Muscle layer of duodenum (tissue), 2 donors: ENCODE measurements around the gene KIAA0319L.
"Not testable (repeated sequence)": the region's sequence is repeated elsewhere in the genome, so short reads cannot be mapped to it uniquely, and the experiment has no call there.

Experiments used
- H3K27ac ChIP-seq: one replicate; pipeline ENCODE4 v1.7.0; 2013; ENCODE audit warnings: mild to moderate bottlenecking, low read length
- H3K27me3 ChIP-seq: one replicate; pipeline ENCODE4 v1.7.0; 2013; ENCODE audit warnings: low read depth, mild to moderate bottlenecking, control low read depth, low read length
- H3K36me3 ChIP-seq, 2 donors: one replicate each; pipeline ENCODE4 v1.7.0; 2013; ENCODE audit warnings: low read length in 2 of 2, control low read depth in 1 of 2, mild to moderate bottlenecking in 1 of 2; ENCODE audit not compliant: insufficient read depth in 2 of 2, control insufficient read depth in 1 of 2
- H3K4me1 ChIP-seq, 2 donors: one replicate each; pipeline ENCODE4 v1.7.0; 2013; ENCODE audit warnings: low read length in 2 of 2, mild to moderate bottlenecking in 2 of 2, control low read depth in 1 of 2, moderate library complexity in 1 of 2; ENCODE audit not compliant: insufficient read depth in 2 of 2, control insufficient read depth in 1 of 2
- H3K4me3 ChIP-seq, 2 donors: one replicate each; pipeline ENCODE4 v1.7.0; 2013; ENCODE audit warnings: low read length in 2 of 2, low read depth in 1 of 2, mild to moderate bottlenecking in 1 of 2
- H3K9me3 ChIP-seq, 2 donors: one replicate each; pipeline ENCODE4 v1.7.0; 2013; ENCODE audit warnings: low read length in 2 of 2, control low read depth in 1 of 2, mild to moderate bottlenecking in 1 of 2; ENCODE audit not compliant: control insufficient read depth in 1 of 2
- donor health status: healthy.

The KIAA0319L gene

GRCh38 chr1:35577071-35577998 lies 20.1 kb upstream of the KIAA0319L start:
- H3K9me3 ChIP-seq = no peaks in the 10 kb centered on the region
- no peak overlapping the region for H3K27ac ChIP-seq
- peaks cover 0 to 28% of the 10 kb centered on the region in 2 donors for H3K4me1 ChIP-seq
- peak overlapping the region; percentile 67 to 73 for H3K4me3 ChIP-seq
- H3K27me3 ChIP-seq = peaks cover 26% of the 10 kb centered on the region
- no peaks in the 10 kb centered on the region for H3K36me3 ChIP-seq

DNA sequence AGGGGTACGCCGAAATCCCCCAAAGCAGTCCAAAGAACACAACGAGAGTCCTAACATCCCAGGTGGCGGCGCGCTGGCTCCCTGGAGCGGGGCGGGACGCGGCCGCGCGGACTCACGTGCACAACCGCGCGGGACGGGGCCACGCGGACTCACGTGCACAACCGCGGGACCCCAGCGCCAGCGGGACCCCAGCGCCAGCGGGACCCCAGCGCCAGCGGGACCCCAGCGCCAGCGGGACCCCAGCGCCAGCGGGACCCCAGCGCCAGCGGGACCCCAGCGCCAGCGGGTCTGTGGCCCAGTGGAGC lies 19.5 kb upstream of the KIAA0319L start:
- Histone ChIP-seq H3K4me1 (peaks cover 0 to 28% of the 10 kb centered on the region in 2 donors), H3K4me3 (peak overlapping the region in 1 of 2 donors; percentile 67), H3K27me3 (peaks cover 31% of the 10 kb centered on the region)
- H3K9me3 ChIP-seq, H3K36me3 ChIP-seq, H3K27ac ChIP-seq: not testable (repeated sequence)

- Histone ChIP-seq H3K4me3 (peak overlapping the region in 1 of 2 donors; percentile 67), H3K9me3 (no peaks in the 10 kb centered on the region), H3K36me3 (no peaks in the 10 kb centered on the region), H3K27ac (no peak overlapping the region), H3K4me1 (peaks cover 0 to 28% of the 10 kb centered on the region in 2 donors), H3K27me3 (peaks cover 32% of the 10 kb centered on the region)
These were observed 19.0 kb upstream of the KIAA0319L start for GRCh38 chr1:35576061-35576765.

DNA sequence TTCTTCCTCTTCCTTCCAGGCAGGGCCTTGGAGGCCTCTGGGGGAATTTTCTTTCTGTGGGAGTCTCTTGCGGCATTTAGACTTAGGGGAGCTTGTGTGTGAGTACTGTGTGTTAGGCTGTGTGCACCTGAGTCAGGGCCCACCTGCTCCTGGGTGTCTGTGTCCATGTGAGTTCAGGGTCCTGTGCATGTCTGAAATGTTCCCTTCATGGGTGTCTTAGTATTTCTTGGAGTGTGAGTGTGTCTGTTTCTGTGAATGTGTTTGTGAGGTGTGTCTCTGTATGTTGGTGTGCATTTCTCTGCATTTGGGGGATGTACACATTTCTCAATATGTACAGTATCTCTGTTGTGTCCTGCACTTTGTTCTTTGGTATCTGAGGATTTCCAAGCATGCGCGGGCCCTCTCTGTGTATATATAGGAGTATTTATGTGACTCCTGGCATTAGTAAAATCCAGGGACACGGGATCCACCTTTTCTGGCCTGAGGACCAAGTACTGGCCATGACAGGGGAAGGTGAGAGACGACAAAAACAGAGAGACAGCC lies 18.3 kb upstream of the KIAA0319L start:
- Histone ChIP-seq H3K4me3 (no peak overlapping the region), H3K27ac (no peak overlapping the region), H3K27me3 (peaks cover 36% of the 10 kb centered on the region), H3K36me3 (no peaks in the 10 kb centered on the region), H3K9me3 (no peaks in the 10 kb centered on the region), H3K4me1 (peaks cover 0 to 28% of the 10 kb centered on the region in 2 donors)

GRCh38 chr1:35574655-35575415 lies 17.6 kb upstream of the KIAA0319L start:
- Histone ChIP-seq H3K4me1 (peaks cover 0 to 28% of the 10 kb centered on the region in 2 donors), H3K27ac (no peak overlapping the region), H3K4me3 (no peak overlapping the region), H3K9me3 (no peaks in the 10 kb centered on the region), H3K27me3 (peaks cover 36% of the 10 kb centered on the region), H3K36me3 (no peaks in the 10 kb centered on the region)

DNA sequence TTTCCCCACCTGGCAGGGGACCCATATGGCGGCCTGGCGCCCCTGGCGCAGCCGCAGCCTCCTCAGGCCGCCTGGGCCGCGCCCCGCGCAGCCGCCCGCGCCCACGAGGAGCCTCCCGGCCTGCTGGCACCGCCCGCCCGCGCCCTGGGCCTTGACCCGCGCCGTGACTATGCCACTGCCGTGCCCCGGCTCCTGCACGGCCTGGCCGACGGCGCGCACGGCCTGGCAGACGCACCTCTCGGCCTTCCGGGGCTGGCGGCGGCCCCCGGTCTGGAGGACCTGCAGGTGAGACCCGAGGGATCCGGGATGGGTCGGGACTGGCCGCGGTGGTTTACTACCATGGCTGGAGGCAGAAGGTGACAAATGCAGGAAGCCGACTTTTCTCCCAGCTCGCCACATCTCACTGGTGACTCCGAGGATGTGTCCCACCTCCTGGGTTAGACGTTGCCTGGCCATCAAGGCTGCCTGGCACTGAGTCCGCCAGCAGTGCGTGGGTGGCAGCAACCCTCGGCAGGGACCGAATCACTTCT lies 17.0 kb upstream of the KIAA0319L start:
- Histone ChIP-seq H3K27ac (no peak overlapping the region), H3K9me3 (no peaks in the 10 kb centered on the region), H3K36me3 (no peaks in the 10 kb centered on the region), H3K4me1 (peaks cover 0 to 28% of the 10 kb centered on the region in 2 donors), H3K27me3 (peaks cover 36% of the 10 kb centered on the region), H3K4me3 (no peak overlapping the region)

DNA sequence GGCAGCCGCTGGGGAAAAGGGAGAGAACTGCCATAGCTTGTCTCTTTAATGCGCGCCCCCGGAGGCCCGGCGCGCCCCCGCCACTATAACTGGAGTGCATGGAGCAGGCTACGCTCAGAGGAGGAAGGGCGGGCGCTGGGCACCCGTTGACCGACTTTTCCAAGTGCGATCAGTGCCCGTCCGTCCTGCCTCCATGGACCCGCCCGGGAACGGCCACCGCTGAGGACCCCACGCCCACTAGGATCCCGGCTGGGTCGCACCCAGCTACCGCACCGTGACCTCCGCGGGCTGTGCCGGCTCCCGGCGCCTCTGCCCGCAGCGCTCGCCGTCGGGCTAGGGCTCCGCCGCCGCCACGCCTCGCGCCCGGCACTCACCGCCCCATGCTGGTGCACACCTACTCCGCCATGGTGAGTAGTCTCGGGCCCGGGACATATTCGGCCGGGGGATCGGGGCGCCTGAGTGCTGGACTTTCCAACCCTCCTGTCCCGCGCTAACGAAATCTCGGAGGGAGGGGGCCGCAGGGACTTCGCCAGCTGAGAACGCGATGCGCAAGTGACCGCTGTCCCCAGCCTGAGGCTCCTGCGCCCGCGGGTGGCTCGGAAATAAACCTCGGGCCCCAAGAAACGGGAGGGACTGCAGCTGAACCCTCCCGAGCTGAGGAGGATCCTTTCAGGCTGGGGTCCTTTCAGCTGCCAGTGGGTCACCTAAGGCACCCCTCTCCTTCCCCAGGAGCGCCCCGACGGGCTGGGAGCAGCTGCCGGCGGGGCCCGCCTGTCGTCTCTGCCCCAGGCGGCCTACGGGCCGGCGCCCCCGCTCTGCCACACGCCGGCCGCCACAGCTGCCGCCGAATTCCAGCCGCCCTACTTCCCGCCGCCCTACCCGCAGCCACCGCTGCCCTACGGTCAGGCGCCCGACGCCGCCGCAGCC lies 16.3 kb upstream of the KIAA0319L start, which contains the start of gene TFAP2E:
TSS of gene TFAP2E (plus strand) at position 117 of the 927 bp plus-strand sequence. CDS start at position 381, 264 bp downstream.
- Histone ChIP-seq H3K36me3 (no peaks in the 10 kb centered on the region), H3K4me3 (peak within 1 kb of the TSS in 1 of 2 donors; percentile 65), H3K27me3 (peaks cover 36% of the 10 kb centered on the region), H3K9me3 (no peaks in the 10 kb centered on the region), H3K4me1 (peaks cover 0 to 28% of the 10 kb centered on the region in 2 donors), H3K27ac (no peak within 1 kb of the TSS)

DNA sequence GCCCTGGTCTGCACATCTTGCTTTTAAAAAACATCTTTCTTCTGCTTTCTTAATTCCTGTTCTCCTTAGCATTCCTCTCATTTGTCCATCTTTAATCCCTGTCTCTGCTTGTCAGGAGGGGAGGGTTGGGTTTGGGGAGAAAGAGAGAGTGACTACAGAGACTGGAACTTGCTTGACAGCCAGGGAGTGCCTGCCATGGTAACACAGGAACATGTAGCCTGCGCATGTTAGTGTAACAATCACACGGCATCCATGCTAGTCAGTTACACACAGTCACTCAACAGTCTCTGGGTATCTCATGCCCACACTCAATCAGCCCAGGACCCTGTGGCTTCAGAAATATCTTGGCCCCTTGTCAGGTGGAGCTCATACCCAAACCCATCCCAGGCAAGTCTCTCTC lies 15.1 kb upstream of the KIAA0319L start:
- Histone ChIP-seq H3K36me3 (no peaks in the 10 kb centered on the region), H3K4me3 (no peak overlapping the region), H3K27me3 (peaks cover 30% of the 10 kb centered on the region), H3K9me3 (no peaks in the 10 kb centered on the region), H3K27ac (no peak overlapping the region), H3K4me1 (peaks cover 0 to 17% of the 10 kb centered on the region in 2 donors)

DNA sequence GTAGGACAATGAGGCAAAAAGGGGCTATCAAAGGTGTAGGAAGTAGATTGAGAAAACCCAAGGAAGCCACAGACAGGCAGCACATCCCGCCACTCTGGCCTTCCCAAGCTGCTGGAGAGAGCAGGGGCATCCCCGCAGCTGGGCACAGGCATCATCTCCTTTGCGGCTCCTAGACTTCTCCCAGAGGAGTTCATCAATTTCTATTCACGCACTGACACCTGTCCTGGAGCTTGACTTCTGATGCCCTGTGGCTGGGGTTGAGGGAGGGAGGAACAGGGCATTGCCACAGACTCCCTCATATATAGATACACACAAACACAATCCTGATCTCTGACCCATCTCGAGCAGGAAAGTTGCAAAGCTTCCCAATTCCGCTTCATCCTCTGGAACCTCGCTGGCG lies 14.1 kb upstream of the KIAA0319L start:
- peaks cover 0 to 9% of the 10 kb centered on the region in 2 donors for H3K4me1 ChIP-seq
- H3K4me3 ChIP-seq = no peak overlapping the region
- H3K27me3 ChIP-seq = peaks cover 25% of the 10 kb centered on the region
- no peak overlapping the region for H3K27ac ChIP-seq
- H3K36me3 ChIP-seq = peaks cover 4 to 6% of the 10 kb centered on the region in 2 donors
- H3K9me3 ChIP-seq = no peaks in the 10 kb centered on the region

DNA sequence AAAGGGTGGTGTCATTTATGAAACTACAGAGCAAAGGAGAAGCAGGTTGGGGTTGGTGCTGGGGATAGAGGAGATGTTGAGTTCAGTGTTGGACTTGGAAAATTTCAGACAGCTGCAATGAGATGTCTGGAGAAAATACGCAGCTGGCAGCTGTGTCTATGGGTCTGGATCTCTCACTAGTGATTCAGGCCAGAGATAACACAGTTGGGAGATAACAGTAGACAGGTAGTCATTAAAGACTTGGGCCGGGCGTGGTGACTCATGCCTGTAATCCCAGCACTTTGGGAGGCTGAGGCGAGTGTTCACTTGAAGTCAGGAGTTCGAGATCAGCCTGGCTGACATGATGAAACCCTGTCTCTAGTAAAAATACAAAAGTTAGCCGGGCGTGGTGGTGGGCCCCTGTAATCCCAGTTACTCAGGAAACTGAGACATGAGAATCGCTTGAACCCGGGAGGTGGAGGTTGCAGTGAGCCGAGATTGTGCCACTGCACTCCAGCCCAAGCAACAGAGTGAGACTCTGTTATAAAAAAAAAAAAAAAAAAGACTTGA lies 13.5 kb upstream of the KIAA0319L start:
- H3K4me3 ChIP-seq = no peak overlapping the region
- H3K9me3 ChIP-seq = no peaks in the 10 kb centered on the region
- peaks cover 0 to 8% of the 10 kb centered on the region in 2 donors for H3K4me1 ChIP-seq
- H3K27me3 ChIP-seq = peaks cover 22% of the 10 kb centered on the region
- peaks cover 4 to 11% of the 10 kb centered on the region in 2 donors for H3K36me3 ChIP-seq
- no peak overlapping the region for H3K27ac ChIP-seq
